GM21526 (cell line): ENCODE results near the gene HDAC9.

Experiments used
- ATAC-seq: cut with Tn5 transposase; IDR thresholded peaks from one replicate; pipeline ENCODE4 v1.9.1; 2021; ENCODE audit warnings: moderate library complexity; ENCODE audit not compliant: unreplicated experiment, low FRiP score

The HDAC9 gene

GRCh38 chr7:18770154-18770811 lies 274.7 kb downstream of the HDAC9 start:
- no peak for ATAC-seq

DNA sequence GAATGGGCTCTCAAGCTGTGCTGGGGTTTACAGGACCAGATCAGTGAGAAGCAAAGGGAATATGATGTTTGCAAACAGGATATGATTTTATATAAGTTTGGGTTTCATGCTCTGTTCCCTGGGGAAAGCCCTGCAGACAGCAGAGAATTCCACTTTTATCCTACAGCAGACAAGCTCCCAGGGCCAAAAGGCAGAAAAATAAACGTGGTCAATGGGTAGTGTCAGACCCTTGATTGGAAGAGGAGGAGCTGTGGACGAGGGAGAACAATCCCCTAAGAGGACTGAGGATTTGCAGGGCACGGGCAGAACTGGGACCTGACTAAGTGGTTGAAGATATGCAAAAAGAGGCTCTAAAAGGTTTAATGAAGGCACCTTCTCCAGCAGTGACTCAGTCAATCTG lies 275.3 kb downstream of the HDAC9 start:
- no peak for ATAC-seq

GRCh38 chr7:18771834-18772566 lies 276.5 kb downstream of the HDAC9 start:
- no peak for ATAC-seq

- ATAC-seq: no peak
Observed at GRCh38 chr7:18772567-18772965, 277.0 kb downstream of the HDAC9 start.

GRCh38 chr7:18777314-18777713 lies 281.8 kb downstream of the HDAC9 start:
- no peak for ATAC-seq

- ATAC-seq: no peak
Observed at GRCh38 chr7:18778594-18778993, 283.0 kb downstream of the HDAC9 start.

DNA sequence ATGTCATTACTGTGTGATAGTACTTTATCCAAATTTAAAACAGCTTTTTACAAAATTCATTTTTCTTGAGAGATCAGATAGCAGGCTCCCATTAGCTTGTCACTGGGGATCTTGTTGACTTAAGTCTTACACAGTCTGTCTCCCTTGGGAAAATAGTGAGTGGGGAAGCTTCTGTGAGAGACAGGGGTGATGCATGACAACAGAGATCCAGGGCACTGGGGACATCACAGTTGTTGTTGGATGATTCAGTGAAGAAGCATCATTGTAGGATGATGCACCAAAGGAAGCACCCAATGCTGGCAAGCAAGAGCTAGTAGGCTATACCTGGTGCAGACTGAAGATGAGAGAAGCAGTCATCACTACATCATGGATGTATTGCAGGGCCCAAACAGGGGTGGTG lies 284.7 kb downstream of the HDAC9 start:
- ATAC-seq: no peak

- ATAC-seq: no peak
Observed at GRCh38 chr7:18780938-18781337, 285.4 kb downstream of the HDAC9 start.

GRCh38 chr7:18786196-18786727 lies 290.7 kb downstream of the HDAC9 start:
- ATAC-seq: no peak

- ATAC-seq: no peak
Observed at GRCh38 chr7:18786796-18787195, 291.2 kb downstream of the HDAC9 start.

DNA sequence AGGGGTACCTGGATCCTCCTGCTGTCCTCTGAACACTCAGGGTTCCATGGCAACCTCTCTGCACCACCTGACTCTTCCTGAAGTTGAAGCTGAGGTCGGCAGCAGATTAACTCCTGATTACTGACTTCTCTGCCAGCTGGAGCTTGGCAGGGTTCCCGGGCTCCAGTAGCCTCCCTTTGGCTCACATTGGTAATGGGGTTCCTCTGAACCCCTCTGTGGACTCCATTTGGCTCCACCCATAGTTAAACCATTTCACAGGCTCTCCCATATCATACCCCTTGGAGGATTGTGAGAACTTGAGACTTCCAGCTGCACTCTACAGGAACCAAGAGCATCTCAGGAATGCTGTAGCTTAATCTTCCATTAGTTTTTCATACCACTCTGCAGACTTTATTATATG lies 292.5 kb downstream of the HDAC9 start:
- ATAC-seq: no peak

DNA sequence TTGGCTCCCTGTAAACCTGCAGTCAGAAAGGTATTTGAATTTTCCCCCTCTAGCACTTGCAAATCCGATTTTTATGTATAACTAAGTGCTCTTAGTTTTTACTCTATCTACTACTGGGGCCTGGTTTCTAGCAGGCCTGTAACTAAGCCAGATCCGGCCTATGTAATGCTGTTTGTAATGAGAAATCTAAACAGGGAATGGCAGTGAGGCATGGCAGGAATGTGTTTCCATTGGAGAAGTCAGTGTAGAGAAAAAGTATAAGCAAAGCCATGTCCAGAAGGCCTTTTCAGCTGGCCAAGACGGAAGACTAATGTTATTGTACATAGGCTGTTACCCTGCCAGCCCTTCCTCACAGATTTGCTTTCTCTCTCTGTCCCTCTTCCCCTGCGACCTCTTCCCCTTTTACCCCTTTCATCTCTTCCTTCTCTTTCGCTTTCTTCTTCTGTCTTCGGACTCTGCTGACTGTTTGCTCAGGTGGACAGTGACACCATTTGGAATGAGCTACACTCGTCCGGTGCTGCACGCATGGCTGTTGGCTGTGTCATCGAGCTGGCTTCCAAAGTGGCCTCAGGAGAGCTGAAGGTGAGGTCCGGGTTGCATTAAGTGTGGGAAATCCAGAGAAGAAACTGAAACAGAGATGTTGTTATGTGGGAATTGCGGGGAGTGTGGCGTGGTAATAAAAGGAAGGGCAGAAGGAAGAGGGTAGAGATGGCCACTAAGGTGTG lies 297.5 kb downstream of the HDAC9 start:
- ATAC-seq: no peak

DNA sequence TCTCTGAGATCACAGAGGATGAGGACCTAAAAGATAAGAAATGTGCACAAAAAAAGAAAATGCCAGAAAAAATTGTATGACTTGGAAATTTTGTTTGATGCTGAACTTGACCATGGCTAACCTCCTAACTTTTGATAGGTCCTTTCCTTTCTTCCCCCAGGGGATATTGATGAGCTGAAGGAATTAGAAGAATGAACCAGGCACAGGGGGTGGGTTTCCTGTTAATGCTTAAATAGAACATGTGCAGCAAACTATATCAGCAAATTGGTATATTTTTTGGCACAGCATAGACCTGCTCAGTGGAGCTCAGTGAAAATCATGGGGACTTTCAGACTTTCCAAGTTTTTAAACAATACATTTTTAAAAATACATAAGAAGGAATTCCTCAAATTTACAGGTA lies 300.7 kb downstream of the HDAC9 start:
- no peak for ATAC-seq

GRCh38 chr7:18798088-18798906 lies 302.7 kb downstream of the HDAC9 start:
- no peak for ATAC-seq

DNA sequence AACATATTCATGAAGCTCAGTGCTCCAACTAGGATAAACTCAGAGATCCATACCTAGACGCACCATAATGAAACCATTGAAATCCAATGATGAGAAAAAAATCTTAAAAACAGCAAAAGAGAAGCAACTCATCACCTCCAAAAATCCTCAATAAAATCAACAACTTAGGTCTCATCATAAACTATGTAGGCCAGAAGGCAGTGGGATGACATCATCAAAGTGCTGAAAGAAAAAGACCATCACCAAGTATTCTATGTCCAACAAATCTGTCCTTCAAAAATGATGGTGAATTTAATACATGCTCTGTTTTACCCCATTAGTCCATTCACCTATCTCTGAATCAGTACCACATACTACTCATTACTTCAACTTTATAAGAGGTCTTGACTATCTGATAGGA lies 304.4 kb downstream of the HDAC9 start:
- no peak for ATAC-seq

- no peak for ATAC-seq
Observed at GRCh38 chr7:18803923-18804322, 308.4 kb downstream of the HDAC9 start.

- no peak for ATAC-seq
Observed at GRCh38 chr7:18806177-18806576, 310.6 kb downstream of the HDAC9 start.

DNA sequence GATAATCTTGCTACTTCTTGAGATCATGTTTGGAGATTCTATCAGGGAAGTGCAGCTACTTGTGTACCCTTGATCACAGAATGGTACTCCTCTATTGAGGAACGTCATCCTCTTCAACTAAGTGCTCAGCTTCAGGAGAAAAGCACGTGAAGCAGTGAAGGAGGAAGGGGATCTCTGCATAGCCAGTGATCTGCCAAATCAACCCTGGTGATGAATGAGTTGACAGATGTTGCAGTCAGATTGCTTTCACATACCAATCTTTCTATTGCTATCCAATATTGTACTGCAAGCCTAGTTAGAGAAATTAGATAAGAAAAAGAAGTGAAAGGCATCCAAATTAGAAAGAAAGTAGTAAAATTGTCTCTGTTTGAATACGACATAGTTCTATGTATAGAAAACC lies 312.5 kb downstream of the HDAC9 start:
- ATAC-seq: no peak

DNA sequence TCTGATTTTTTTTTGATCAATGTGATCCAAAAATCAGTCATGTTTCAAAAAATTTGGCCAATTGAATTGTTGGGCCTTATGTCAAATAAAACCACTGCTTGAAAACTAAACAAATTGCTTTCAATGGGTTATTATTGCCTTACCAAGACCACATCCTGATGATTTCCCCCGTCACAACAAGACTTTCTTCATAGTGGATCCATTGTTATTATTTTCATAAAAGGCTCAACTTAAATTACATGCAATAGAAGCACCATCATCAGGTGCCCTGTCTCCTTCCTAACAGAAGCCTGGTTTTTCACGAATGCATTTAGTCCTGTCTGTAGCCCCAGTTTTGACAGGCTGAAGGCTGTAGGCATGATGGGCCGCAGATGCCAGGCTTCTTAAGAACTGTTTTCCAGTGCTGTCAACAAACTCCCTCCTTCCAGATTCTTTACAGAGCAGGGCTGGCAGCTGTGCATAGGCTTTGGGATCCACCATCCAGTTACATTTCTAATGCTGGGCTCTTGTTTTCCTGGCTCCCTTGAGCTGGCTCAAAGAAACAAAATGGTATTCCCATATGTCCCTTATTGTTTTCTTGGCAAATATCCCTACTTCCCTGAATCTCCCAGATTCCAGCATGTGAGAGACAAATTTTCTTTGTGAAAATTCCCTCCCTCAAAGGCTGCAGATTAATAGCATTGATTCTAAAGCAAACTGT lies 319.9 kb downstream of the HDAC9 start:
- no peak for ATAC-seq

DNA sequence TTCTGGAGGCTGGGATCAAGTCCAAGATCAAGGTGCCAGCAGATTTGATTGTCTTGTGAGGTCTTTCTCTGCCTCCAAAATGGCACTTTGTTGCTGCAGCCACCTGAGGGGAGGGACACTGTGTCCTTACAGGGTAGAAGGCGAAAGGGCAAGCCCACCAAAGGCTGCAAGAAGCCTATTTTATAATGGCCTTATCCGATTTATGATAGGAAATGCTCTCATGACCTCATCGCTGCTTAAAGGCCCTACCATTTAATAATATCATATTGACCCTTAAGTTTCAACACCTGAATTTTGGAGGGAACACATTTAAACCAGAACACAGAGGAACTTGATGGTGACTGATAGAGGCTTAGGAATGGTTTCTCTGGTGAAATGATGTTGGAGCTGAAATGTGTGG lies 325.4 kb downstream of the HDAC9 start:
- ATAC-seq: no peak
